Kidney tubule cell (primary cell): ENCODE data around the gene DLST.

Source experiments
- DNase-seq: peaks from one replicate; pipeline ENCODE4 v3.0.0-alpha.2; 2018; ENCODE audit warnings: low spot score

Gene DLST

GRCh38 chr14:74896400-74896799, 14.7 kb downstream of the DLST start:
- no peak for DNase-seq

- no peak for DNase-seq
Observed at GRCh38 chr14:74897642-74898041, 15.9 kb downstream of the DLST start.

GRCh38 chr14:74898083-74898482, 16.4 kb downstream of the DLST start:
- DNase-seq = no peak

DNA sequence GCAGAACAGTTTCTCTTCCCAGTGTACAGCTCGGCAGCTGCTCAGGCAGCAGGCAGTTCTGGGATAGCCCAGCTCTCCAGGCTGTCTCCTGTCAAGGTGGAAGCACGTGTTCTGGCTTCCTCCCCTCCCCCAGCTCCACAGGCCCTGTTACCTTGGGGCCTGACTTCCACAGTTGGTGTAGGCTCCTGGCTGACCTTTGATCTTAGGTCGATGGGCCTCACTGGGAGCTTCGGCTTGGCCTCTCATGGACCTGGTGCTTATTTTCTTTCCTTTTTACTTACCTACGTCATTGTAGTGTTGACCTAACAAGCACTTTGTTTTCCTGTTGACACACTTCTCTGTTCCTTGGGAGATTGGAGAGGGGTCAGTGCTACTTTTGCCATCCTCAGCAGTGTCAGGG, 17.0 kb downstream of the DLST start:
- no peak for DNase-seq

- DNase-seq = peak; percentile 35
Observed at GRCh38 chr14:74902941-74903705, 21.4 kb downstream of the DLST start.

DNA sequence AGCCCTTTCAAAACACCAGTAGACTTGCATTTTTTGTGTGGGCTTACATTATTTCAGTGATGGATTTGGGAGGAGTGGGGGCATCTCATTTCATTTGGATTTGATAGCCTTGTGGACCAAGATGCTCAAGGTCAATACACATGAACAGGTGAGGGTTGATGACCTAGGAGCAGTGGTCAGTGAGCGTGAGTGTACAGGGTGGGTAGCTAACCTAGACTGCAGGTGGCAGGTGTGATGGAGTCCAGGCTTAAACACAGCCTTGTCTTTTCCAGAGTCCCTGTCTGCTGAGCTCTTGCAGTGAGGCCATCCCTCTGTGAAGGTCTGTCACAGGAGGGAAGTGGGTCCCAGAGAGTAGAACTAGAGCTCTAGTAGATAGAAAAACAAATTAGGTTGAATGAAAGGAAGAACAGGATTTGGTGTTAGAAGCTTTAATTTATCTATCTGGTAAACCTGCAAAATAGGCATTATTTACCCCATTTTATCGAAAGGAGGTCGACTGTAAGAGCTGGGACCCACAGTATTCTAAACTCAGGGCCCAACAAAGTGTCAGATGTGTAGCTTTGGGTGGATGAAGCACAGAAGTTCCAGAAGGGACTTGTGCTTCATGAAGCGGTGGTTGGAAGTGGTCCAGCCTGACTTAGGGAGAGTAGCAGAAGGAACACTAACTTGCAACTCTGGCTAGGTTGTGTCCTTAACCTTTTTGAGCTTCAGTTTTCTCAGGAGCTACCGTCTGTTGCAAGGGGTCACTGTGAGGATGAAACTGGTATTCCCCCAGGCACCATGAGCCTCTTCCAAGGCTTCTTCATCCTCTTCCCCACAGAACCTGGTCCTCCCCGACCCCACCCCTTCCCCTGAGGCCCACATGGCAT, 23.2 kb downstream of the DLST start:
- DNase-seq = no peak

GRCh38 chr14:74905595-74906142, 24.0 kb downstream of the DLST start:
- peak; percentile 50 for DNase-seq

- no peak for DNase-seq
Observed at GRCh38 chr14:74906925-74907521, 25.3 kb downstream of the DLST start.

DNA sequence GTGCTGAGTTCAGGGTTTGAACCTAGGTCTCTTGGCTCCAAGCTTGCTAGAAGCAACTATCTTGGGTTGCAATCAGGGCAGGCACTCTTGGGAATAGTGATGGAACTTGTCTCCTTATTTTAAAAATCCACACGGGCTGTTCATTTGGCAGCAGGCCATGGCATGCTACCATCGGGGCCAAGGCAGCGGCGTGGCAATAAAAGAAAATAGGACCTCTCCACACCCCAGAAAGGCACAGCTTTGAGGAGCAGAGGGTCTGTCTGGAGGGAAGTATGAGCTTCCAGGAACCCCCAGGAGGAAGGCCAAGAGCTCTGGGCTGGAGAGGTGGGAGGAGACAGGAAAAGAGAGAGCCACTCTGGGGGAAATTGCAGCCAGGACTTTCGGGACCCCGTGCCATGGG, 26.0 kb downstream of the DLST start:
- no peak for DNase-seq

- DNase-seq = no peak
Observed at GRCh38 chr14:74908861-74909341, 27.2 kb downstream of the DLST start.

GRCh38 chr14:74909501-74909900, 27.8 kb downstream of the DLST start:
- DNase-seq = no peak

DNA sequence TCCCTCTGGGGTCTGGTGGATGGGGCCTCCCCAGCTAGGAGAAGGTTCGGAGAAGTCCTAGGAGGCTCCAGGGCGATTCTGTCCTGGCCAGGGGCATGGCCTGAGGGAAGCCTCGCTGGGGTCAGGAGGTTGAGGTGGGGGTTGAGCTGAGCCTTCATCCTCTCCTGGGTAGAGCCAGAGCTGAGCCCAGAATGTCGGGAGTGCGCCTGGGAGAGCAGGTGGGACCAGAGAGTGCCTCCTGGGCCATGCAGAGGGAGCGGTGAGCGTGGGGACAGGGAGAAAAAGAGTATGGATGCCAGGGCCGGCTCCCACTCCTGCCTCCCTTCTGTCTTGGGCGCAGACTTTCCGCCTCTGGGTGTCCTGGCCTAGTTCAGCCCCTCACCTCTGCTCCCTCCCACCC, 28.2 kb downstream of the DLST start:
- DNase-seq = no peak

GRCh38 chr14:74910556-74910955, 28.8 kb downstream of the DLST start:
- DNase-seq = no peak

- no peak for DNase-seq
Observed at GRCh38 chr14:74911221-74911620, 29.5 kb downstream of the DLST start.

GRCh38 chr14:74911704-74912103, 30.0 kb downstream of the DLST start:
- DNase-seq = no peak

- no peak for DNase-seq
Observed at GRCh38 chr14:74912111-74912510, 30.4 kb downstream of the DLST start.

GRCh38 chr14:74912801-74913200, 31.1 kb downstream of the DLST start:
- DNase-seq = no peak

DNA sequence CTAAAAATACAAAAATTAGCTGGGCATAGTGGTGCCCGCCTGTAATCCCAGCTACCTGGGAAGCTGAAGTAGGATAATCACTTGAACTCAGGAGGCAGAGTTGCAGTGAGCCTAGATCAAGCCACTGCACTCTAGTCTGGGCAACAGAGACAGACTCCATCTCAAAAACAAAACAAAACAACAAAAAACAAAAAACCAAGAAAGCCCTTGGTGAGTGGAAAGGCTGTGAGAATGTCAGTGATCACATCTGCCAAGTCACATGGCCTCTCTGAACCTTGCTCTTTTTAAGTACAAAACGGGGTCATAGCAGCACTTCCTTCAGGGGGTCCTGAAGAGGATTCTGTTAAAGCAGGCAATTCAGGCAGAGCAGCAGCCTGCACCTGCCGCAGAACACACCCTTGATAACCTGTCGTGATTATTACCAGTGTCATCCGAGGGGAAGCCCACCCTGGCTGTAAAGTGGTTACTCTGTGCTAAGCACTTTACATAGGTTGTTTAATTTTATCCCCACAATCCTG, 31.7 kb downstream of the DLST start:
- DNase-seq = no peak

DNA sequence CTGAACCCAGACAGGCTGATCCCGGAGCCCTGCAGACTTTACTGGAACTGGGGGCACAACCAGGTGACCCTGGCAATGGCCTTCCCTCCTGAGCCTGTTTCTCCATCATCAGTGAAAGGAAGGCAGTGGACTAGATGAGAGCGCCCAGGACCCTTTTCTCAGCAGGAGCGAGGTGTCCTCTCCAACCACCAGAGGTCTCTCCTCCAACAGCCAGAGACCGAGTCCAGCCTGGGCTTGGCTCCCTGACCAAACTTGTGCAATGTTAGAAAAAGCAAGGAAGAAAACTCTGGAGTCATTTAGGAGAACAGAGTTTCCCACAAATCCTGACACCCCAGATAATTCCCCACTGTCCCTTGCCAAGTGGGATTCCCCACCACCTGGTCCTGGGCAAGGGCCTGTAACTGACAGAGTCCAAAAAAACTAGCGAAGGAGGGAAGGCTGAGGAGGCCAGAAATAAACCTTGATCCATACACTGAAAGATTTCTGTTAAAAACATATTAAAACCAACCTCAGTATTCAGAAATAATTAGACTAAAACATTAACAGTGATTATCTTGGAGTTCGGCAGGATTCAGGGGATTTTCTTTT, 32.4 kb downstream of the DLST start:
- peak; percentile 50 for DNase-seq

DNA sequence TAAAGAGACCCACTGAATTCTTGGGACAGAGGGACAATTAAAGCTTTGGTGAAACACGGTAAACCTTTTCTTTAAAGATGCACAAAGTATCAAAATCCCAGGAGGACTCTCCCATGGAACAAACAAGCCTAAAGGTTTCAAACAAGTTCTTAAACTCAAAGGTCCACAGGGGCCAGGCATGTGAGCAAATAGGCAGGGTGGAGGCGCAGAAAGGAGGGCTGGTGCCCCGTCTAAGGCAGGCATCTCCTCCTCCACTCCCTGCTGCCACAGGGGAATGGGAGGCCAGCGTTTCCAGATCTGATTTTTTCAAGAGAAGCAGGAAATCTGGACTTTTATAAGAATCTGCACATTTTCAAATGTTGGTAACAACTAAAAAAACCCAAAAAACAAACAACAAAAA, 33.7 kb downstream of the DLST start:
- no peak for DNase-seq

DNA sequence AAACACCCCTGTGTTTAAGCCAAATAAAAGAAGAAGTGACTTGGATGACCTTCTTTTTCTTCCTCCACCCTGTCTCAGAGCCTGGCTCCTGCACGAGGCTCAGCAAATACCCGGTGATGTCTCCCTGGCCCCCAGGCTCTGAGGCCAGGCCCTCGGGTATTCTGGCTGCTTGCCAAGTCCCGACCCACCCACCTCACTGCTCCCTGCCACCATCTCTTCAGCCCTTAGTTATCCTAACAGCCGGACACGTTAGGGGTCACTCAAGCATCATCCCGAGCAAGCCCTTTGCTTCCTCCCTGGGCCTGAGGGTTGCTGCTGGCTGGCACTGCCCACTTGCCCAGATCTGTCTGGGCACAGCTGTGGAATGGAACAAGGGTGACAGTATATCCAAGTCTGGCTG, 34.1 kb downstream of the DLST start:
- no peak for DNase-seq

DNA sequence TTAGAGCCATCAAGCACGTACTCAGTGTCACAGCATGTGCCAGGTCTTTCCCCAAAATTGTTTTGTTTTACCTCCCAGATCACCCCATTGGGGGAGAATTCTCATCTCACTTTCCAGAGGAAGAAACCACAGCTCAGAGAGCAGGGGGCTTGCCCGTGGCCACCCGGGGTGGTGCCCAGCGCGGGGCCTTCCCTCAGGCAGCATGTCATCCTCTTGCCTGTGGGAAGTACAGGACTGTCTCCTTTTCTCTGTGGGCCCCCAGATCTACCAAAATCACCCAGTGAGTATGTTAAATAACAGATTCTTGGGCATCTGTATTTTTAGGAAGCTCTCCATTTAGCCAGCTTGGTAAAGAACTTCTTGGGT, 35.4 kb downstream of the DLST start:
- DNase-seq = no peak
